Retina (tissue), 1 donor: Measurements from ENCODE around the gene RALGAPA1.
"Not testable (repeated sequence)": the region's sequence is repeated elsewhere in the genome, so short reads cannot be mapped to it uniquely, and the experiment has no call there.

Experiments
- DNase-seq: peaks from one replicate; pipeline ENCODE4 v3.0.0-alpha.2; 2016

Gene RALGAPA1

DNA sequence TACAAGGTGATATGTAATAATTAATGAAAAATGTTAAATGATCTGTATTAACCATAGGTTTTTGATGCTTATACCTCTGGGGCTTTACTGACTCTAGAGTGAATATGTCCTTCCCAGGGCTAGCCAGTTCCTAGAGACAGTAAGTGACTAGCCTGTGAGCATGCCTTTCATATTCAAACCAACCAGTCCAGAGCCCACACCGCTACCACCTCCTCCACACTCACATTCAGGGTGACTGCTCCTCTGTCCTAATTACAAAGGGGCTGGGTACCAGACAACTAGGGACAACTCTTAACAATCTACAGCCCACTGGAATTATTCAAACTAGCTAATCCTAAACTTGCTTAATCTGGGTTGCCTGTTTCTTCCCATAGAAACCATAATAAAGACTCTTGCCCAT lies 49.0 kb downstream of the RALGAPA1 start:
- DNase-seq, result no peak

DNA sequence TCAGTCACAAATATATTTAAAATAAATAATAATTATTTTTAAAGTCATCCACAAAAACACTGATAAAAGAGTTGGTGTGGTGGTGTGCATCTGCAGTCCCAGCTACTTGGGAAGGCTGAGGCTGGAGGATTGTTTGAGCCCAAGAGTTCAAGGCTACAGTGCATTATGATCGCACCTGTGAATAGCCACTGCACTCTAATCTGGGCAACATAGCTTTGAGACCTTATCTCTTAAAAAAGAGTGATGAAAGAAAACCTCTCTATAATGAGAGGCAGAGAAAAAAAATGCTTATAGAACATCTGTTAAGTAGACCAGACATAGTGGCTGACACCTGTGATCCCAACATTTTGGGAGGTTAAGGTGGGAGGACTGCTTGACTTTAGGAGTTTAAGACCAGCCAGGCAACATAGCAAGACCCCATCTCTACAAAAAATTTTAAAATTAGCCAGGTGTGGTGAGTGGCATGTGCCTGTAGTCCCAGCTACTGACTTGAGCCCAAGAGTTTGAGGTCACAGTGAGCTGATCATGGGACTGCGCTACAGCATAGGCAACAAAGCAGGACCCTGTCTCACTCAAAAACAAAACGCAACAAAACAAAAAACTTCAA lies 50.5 kb downstream of the RALGAPA1 start:
- DNase-seq, result no peak

DNA sequence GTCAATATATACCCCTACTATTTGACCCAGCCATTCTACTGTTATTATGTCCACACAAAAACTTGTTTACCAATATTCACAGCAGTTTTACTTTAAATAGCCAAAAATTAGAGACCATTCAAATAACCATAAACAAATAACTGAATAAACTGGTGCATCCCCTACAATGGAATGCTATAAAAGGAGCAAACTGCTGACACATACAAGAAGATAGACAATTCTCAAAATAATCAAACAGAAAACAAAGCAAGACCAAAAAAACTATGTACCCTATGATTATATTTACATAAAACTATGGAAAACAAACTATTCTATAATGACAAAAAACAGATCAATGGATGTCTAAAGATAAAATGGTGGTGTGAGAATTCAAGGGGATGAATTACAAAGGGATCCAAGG lies 54.4 kb downstream of the RALGAPA1 start:
- no peak for DNase-seq

DNA sequence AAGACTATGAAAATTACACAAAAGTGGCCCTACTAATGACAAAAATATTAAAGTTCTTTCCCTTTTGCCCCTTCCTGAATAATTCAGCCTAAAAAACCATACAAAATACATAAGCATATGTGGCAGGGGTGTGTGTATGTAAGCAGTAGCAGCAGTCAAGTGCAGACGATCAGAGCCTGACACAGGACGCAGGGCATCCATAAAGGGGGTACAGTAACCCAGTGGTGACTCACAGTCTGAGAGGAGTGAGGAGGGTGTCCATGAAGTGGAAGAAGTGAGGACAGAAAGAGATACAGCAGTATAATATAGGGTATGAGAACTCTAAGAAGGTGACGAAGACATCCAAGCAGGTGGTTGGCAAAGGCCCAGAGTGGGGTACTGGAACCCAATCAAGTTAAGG lies 56.7 kb downstream of the RALGAPA1 start:
- DNase-seq, result no peak

DNA sequence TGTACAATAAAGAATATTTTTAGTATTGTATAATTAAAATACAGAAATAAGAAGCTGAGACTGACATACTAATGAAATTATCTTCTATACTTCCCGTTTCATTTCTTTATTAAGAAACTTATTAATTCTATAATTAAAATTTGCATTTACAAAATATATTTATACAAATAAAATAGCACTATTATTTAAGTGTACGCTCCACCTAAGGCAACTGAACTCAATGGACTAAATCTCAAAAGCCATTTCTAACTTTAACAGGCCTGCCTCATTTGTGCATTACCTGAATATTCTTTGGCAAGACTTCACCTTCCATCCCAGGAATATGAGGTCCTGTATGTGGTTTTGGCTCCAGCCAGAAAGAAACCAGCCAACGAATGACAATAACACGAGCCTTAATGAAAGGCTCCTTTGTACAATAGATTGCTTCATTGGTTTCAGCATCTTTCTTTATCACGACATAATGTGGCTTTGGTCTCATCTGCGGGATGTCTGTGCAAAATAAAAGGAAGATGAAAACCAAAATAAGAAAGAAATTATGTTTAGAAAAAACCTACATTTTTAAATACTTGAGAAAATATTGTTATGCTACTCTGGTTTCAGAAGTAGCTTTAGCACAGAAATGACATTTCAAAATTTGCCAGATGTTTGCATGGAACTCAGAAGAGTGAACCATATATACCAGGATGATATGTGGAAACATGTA lies 58.7 kb downstream of the RALGAPA1 start:
- DNase-seq, result no peak

DNA sequence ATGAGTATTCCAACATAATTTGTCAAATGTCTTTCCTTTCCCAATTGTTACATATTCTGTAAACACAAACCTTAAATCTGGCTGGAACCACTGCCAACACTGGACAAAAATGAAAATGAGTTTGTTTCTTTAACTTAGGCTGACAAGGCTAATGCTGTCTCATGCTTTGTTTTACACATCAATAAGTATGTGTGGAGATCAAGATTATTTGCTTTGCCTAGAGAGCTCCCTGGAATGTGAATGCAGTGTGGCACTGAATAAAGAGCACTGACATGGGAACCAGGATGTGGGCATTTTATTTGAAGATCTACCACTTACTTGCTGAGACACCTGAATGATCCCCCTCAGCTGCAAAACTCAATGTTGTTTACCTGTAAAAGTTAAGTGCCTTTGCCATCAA lies 61.7 kb downstream of the RALGAPA1 start:
- DNase-seq, result no peak

DNA sequence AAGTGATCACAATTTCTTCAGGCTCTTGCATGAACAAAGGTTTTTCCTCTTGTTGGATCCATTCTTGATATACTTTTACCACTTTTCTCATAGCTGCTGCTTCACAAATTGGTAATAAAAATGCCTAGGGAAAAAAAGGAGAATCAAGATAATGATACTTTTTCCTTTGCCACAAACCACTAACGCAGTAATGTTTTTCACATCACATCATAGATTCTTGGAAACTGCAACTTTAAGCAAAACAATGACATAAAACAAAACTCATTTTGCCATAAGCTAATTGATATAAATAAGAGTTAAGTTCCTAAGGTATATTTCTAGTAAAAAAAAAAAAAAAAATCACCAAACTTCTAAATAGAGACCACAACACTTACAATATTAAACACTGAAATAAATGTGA lies 66.7 kb downstream of the RALGAPA1 start:
- no peak for DNase-seq

DNA sequence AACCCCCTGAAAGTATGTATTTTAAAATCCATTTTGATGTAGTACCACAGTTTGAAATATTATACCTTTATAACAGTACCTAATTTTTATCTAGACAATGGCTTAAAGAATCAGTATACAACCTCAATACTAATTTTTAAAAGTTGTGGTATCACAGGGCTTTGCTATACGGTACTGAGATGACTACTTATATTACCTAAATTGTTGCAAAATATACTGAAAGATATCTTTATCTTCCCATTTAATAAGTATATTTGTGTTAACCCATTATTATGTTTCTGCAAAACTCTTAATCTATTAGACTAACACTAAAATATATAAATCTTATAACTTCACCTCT lies 67.1 kb downstream of the RALGAPA1 start:
- DNase-seq, result no peak

DNA sequence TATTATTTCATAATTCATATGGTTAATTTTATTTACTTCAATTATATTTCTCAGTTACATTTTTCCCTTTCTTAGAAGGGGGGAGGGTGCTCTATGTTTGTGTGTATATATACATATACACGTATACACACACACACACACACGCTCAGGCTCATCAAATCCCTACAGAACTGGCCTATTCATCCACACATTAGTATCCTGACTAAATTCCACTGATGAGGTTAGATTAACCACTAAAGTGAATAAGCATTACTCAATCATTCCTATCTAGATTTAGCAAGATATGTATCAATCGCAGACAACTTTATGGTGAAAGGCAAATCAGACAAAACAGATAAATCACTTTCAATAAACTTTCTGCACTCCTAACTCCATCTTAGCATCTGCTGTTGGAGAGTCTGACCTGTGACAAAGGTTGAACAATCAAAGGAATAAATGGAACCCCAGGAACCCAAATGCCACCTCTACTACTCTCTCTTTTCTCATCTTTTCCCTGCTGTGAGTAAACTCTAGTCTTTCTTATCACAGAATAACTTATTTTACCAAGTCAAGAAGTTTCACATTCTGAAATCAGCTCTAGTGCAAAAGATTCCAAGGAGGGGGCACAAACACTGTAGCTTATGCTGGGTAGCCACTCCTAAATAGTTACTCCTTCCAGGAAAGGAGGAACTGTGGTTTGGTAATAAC lies 67.6 kb downstream of the RALGAPA1 start:
- no peak for DNase-seq

DNA sequence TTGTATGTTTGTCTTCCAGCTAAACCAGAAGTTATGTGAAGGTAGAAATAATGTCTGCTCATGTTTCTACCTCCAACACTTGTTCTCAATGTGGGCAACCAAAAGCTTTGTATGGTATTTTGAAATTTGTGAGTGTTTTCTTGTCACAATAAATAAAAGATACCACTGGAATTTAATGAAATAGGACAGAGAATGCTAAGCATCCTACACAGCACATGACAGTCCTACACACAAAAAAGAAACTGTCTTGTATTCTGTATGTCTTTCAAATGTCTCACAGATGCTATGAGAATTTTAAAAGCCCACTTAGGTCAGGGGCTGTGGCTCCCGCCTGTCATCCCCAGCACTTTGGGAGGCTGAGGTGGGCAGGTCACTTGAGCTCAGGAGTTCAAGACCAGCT lies 68.9 kb downstream of the RALGAPA1 start:
- no peak for DNase-seq

DNA sequence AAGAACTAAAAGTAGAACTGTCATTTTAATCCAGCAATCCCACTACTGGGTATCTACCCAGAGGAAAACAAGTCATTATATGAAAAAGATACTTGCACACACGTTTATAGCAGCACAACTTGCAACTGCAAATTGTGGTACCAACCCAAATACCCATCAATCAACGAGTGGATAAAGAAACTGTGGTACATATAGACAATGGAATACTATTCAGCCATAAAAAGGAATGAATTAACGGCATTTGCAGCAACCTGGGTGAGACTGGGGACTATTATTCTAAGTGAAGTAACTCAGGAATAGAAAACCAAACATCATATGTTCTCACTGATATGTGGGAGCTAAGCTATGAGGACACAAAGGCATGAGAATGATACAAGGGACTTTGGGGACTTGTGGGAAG lies 73.9 kb downstream of the RALGAPA1 start:
- not testable (repeated sequence) for DNase-seq

DNA sequence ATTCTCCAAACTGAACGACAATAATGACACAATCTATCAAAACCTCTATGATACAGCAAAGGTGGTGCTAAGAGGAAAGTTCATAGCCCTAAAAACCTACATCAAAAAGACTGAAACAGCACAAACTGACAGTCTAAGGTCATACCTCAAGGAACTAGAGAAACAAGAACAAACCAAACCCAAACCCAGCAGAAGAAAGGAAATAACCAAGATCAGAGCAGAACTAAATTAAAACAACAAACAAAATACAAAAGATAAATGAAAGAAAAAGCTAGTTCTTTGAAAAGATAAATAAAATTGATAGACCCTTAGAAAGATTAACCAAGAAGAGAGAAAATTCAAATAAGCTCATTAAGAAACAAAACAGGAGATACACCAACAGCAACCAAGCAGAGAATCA lies 75.6 kb downstream of the RALGAPA1 start:
- not testable (repeated sequence) for DNase-seq

DNA sequence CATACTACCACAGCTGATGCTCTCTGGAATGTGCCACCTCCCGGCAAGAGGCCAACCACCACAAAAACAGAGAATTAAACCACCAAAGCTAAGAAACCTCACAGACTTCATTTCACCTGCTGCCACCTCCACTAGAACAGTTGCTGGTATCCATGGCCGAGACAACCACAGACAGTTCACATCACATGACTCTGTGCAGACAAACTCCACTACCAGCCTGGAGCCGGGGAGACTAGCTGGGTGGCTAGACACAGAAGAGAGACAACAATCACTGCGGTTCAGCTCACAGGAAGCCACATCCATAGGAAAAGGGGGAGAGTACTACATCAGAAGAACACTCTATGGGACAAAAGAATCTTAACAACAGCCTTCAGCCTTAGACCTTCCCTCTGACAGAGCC lies 78.2 kb downstream of the RALGAPA1 start:
- no peak for DNase-seq

DNA sequence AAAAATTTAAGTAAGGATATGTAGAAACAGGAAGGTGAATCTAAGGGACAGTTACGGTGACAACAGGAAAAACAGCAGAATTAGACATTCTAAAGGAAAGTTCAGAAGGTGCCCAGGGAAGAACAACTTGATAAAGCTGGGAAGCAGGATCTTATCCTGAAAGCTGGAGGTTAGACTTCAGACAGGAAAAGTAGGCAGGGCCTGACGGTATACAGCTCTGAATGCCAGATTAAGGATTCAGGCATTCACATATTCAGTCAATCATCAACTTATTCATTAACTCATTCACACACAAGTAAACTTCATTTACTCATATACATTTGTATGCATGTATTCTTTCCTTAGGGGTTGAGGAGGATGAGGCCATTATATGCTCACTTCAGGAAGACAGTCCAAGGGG lies 81.3 kb downstream of the RALGAPA1 start:
- no peak for DNase-seq

DNA sequence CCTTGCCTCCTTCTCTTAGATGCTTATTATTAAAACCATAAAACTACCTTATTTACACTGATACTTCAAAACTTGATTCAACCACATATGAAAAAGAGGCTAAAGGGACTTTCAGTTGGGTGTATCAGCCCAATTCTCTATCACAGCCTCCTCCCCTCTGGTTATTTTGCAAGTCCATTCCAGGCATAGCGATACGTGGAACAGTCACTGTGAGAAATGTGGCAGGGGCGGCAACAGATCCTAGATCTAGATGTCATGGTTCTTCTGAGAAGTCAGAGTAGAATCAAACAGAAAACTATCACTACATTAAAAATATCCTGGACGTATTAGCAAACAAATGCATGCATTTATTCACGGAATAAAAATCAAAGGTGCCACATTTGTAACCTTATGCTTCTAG lies 83.2 kb downstream of the RALGAPA1 start:
- DNase-seq, result no peak

DNA sequence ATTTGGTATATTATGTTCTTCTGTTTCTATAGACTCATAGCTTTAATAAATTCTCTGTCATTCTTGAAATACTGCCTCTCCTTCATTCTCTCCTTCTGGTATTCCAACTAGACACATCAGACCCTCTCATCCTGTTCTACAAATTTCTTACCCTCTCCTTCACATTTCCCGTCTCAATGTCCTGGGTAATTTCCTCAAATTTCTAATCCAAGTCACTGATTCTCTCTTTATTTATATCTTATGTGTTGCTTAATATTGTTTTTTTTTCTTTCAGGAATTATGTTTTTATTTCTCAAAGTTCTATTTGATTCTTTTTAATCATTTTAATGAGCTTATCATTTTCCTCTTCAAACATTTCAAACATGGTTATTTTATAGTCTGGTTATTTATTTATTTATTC lies 94.0 kb downstream of the RALGAPA1 start:
- DNase-seq, result no peak

DNA sequence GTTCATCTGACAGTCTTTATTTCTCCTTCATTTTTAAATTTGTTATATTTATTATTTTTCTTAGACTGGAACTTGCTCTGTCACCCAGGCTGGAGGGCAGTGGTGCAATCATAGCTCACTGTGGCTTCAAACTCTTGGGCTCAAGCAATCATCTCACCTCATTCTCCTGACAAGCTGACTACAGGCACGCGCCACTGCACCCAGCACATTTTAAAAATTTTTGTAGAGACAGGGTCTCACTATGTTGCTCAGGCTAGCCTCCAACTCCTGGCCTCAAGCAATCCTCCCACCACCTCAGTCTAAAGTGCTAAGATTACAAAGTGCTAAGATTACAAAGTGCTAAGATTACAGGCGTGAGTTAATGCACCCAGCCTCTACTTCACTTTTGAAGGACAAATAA lies 96.6 kb downstream of the RALGAPA1 start:
- DNase-seq, result no peak

DNA sequence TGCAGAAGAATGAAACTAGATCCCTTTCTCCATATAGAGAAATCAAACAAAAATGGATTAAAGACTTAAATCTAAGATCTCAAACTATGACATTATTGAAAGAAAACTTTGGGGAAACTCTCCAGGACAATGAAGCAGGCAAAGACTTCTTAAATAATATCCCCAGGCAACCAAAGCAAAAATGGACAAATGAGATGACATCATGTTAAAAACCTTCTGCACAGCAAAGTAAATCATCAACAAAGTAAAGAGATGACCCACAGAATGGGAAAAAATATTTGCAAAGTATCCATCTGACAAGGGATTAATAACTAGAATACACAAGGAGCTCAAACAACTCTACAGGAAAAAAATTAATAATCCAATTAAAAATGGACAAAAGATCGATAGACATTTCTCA lies 101.0 kb downstream of the RALGAPA1 start:
- no peak for DNase-seq

DNA sequence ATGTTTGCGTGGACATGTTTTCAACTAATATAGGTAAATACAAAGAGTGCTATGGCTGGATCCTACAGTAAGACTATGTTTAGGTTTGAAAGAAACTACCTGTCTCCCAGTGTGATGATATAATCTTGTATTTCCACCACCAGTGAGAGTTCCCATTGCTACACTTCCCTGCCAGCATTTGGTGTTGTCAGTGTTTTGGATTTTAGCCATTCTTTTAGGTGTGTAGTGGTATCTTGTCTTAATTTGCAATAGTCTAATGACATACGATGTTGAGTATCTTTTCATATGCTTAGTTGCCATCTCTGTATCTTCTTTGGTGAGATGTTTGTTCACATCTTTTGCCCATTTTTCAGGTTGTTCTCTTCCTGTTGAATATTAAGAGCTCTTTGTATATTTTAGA lies 103.5 kb downstream of the RALGAPA1 start:
- no peak for DNase-seq

DNA sequence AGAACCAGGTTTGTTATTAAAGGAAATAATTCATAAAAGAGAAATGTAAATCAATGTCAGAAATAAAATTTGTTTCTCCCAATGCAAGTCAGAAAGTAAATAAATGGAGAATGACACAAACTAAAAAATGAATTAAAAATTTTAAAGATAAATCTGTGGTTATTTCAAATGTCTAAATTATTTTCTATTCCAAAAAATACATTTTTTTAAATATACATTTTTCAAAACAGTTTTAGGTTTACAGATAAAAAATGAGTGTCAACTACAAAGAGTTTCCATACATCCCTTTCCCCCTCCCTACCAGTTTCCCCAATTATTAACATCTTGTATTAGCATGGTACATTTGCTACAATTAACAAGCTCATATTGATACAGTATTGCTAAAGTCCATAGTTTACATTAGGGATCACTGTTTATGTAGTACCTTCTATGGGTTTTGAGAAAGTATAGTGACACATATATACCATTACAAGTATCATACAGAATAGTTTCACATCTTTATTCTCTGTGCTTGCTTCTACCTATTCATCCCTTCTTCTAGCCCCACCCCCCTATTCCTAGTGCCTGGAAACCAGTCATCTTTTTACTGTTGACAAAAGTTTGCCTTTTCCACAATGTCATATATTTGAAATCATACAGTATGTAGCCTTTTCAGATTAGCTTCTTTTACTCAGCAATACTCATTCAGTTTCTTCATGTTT lies 104.2 kb downstream of the RALGAPA1 start:
- DNase-seq, result no peak

DNA sequence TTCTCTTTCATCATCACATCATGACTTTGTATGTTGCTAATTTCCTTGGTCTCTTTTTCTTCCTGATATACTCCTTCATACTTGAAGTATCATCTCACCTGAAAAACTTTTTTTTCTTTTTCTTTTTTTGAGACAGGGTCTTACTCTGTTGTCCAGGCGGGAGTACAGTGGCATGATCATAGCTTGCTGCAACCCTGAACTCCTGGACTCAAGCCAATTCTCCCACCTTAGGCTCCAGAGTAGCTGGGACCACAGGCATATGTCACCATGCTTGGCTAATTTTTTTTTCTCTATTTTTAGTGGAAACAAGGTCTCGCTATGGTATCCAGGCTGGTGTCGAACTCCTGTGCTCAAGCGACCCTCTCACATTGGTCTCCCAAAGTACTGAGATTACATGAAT lies 107.6 kb downstream of the RALGAPA1 start:
- DNase-seq, result no peak

DNA sequence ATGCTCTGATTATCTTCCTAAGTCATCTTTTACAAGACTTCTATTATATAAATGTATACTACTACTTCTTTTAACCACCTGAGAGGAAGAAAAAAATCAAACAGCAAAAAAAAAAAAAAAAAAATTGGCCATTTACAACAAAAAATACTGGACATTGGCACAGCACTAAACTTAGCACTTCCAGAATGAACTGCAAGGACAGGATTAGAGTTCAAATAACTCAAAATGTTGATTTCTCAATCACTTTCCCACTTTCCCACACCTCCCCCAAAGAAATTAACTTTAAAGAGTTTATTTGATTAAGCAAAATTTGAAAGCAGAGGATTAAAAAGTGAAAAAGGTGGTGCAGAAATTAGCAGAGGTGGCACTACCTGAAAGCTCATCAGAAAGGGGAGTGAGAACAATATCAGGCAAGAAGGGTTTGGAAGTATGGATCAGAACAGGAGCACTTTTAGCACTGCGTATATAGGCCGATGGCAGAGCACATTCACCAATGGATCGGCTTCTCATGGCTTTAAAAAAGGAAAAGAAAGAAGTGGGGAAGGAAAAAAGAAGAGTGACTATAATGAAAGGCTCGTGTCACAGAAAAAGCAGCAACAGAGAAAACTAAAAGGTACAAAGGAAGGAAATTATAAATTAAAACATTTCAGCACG lies 109.2 kb downstream of the RALGAPA1 start:
- DNase-seq, result no peak

DNA sequence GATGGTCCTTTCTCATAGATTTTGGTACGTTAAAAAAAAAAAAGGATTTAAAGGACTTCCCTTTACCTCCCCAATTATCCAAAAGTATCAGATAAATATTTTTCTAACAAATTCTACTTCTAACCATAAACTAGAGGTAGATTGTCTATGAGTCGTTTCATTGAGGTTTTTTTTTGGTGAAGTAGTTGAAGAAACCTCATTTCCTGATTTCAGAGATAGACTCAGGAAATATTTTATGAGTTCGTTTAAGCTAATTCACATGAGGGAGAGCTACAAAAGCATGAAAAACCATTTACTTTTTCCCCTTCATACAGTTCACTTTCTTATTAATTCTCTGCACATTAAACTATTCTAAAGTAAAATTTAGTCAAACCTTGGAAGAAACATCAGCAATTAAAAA lies 112.5 kb downstream of the RALGAPA1 start:
- DNase-seq, result no peak
